H1 (cell line): ENCODE measurements around the gene FAM222B. TPM values are rescaled to one million over a fixed set of nuclear protein-coding genes. Genes with fewer than 3 reads are reported as not detected.

Experiments used
- CTCF ChIA-PET: fragments of 300-600 bp; sonication (Branson Sonifier 250); formaldehyde crosslinking; loops from one replicate; lab custom pipeline; 2021; ENCODE audit not compliant: partially characterized antibody; lab: Charles Lee
- POLR2A ChIA-PET: fragments of 300-600 bp; sonication (Branson Sonifier 250); formaldehyde crosslinking; loops from one replicate; lab custom pipeline; 2021; ENCODE audit warnings: inconsistent platforms; ENCODE audit not compliant: partially characterized antibody; lab: Charles Lee
- DNase-seq, 2 experiments: peaks; one replicate each; pipeline versions ENCODE4 v3.0.0 to v3.0.0-alpha.2; 2010 to 2022; ENCODE audit warnings: low spot score in 2 of 2, low read depth in 1 of 2, mixed read lengths in 1 of 2
- FAIRE-seq: peaks from 2 replicates; lab custom pipeline; 2011; peaks lifted over from hg19 to GRCh38; lab: Jason Lieb, UNC
- H2AFZ ChIP-seq: 2 replicates; pipeline ENCODE4 v1.8.1; 2012; ENCODE audit warnings: low read length, inconsistent platforms
- H2AK5ac ChIP-seq: 2 replicates; pipeline ENCODE4 v1.6.1; 2013; ENCODE audit warnings: low read depth, low read length
- H2BK120ac ChIP-seq: replicated peaks from 2 replicates; pipeline ENCODE3; 2013; ENCODE audit warnings: low read depth, low read length, inconsistent platforms
- H2BK12ac ChIP-seq: 2 replicates; pipeline ENCODE4 v1.6.1; 2013; ENCODE audit warnings: low read depth, low read length
- H2BK15ac ChIP-seq: 2 replicates; pipeline ENCODE4 v1.6.1; 2013; ENCODE audit warnings: low read length
- H2BK20ac ChIP-seq: 2 replicates; pipeline ENCODE4 v1.6.1; 2013; ENCODE audit warnings: low read length
- H2BK5ac ChIP-seq: 2 replicates; pipeline ENCODE4 v1.6.1; 2013; ENCODE audit warnings: low read depth, low read length
- H3K14ac ChIP-seq: 2 replicates; pipeline ENCODE4 v1.6.1; 2013; ENCODE audit warnings: inconsistent platforms; ENCODE audit not compliant: insufficient read length
- H3K18ac ChIP-seq: 2 replicates; pipeline ENCODE4 v1.6.1; 2013; ENCODE audit warnings: low read length; ENCODE audit errors: extremely low read depth
- H3K23ac ChIP-seq: 2 replicates; pipeline ENCODE4 v1.6.1; 2013; ENCODE audit warnings: inconsistent platforms; ENCODE audit not compliant: insufficient read length
- H3K23me2 ChIP-seq: 2 replicates; pipeline ENCODE4 v1.6.1; 2013; ENCODE audit warnings: low read depth, low read length
- H3K27ac ChIP-seq: 2 replicates; pipeline ENCODE4 v1.6.1; 2011; ENCODE audit warnings: low read depth, low read length, inconsistent platforms
- H3K27me3 ChIP-seq, 4 experiments: replicated peaks in 1 of 4; 1 replicate in 1 of 4; 2 replicates in 3 of 4; pipeline versions ENCODE4 v1.6.1 to v1.8.1; 2011 to 2013; ENCODE audit warnings: low read length in 3 of 4, mild to moderate bottlenecking in 3 of 4, inconsistent platforms in 2 of 4, mixed read lengths in 2 of 4, moderate library complexity in 1 of 4; ENCODE audit not compliant: control insufficient read depth in 3 of 4, insufficient read depth in 3 of 4; ENCODE audit errors: extremely low read depth in 1 of 4
- H3K36me3 ChIP-seq, 4 experiments: 2 replicates each; pipeline versions ENCODE4 v1.6.1 to v1.8.1; 2011 to 2013; ENCODE audit warnings: mild to moderate bottlenecking in 4 of 4, low read length in 3 of 4, moderate library complexity in 2 of 4, control low read depth in 1 of 4, inconsistent platforms in 1 of 4; ENCODE audit not compliant: insufficient read depth in 4 of 4, control insufficient read depth in 2 of 4
- H3K4ac ChIP-seq: replicated peaks from 2 replicates; pipeline ENCODE3; 2013; ENCODE audit warnings: low read length, low read depth, mixed read lengths, inconsistent platforms; ENCODE audit not compliant: insufficient read length
- H3K4me1 ChIP-seq, 4 experiments: replicated peaks in 1 of 4; 1 replicate in 1 of 4; 2 replicates in 3 of 4; pipeline versions ENCODE4 v1.6.1 to v1.8.1; 2011 to 2013; ENCODE audit warnings: low read length in 3 of 4, inconsistent platforms in 2 of 4, mixed read lengths in 1 of 4; ENCODE audit not compliant: insufficient read depth in 4 of 4, control insufficient read depth in 3 of 4
- H3K4me2 ChIP-seq, 2 experiments: 2 replicates each; pipeline versions ENCODE4 v1.6.1 to v1.8.1; 2011 to 2013; ENCODE audit warnings: low read depth in 2 of 2, low read length in 2 of 2, control low read depth in 1 of 2, inconsistent platforms in 1 of 2, mild to moderate bottlenecking in 1 of 2; ENCODE audit not compliant: insufficient read depth in 1 of 2
- H3K4me3 ChIP-seq, 4 experiments: fragments of 200-600, 300-600 bp in 1 of 4; sonication (generic), shearing (Covaris generic), sonication (Bioruptor Twin) in 1 of 4; 2 replicates each; pipeline versions ENCODE4 v1.5.1 to v1.8.1; 2011 to 2016; ENCODE audit warnings: low read length in 4 of 4, low read depth in 3 of 4, control low read depth in 2 of 4, inconsistent platforms in 2 of 4, mild to moderate bottlenecking in 2 of 4, mixed read lengths in 1 of 4, moderate library complexity in 1 of 4; ENCODE audit not compliant: insufficient read depth in 2 of 4; ENCODE audit errors: extremely low read depth in 1 of 4
- H3K56ac ChIP-seq: replicated peaks from 2 replicates; pipeline ENCODE3; 2013; ENCODE audit warnings: low read depth, mild to moderate bottlenecking, mixed read lengths, low read length, inconsistent platforms; ENCODE audit not compliant: insufficient read length
- H3K79me1 ChIP-seq: 2 replicates; pipeline ENCODE4 v1.6.1; 2013; ENCODE audit warnings: low read depth, low read length, control low read depth
- H3K79me2 ChIP-seq, 2 experiments: 2 replicates each; pipeline versions ENCODE4 v1.6.1 to v1.8.1; 2012 to 2013; ENCODE audit warnings: low read length in 2 of 2, mild to moderate bottlenecking in 2 of 2, inconsistent platforms in 1 of 2; ENCODE audit not compliant: insufficient read depth in 2 of 2, control insufficient read depth in 1 of 2
- H3K9ac ChIP-seq, 4 experiments: replicated peaks in 1 of 4; 1 replicate in 1 of 4; 2 replicates in 3 of 4; pipeline versions ENCODE4 v1.6.1 to v1.8.1; 2011 to 2013; ENCODE audit warnings: low read depth in 3 of 4, low read length in 3 of 4, control low read depth in 2 of 4, mild to moderate bottlenecking in 2 of 4, moderate library complexity in 2 of 4, inconsistent platforms in 1 of 4; ENCODE audit errors: extremely low read depth in 1 of 4
- H3K9me3 ChIP-seq, 2 experiments: 2 replicates each; pipeline versions ENCODE4 v1.6.1 to v1.8.1; 2012 to 2013; ENCODE audit warnings: mild to moderate bottlenecking in 2 of 2, moderate library complexity in 2 of 2, control low read depth in 1 of 2, inconsistent platforms in 1 of 2, low read depth in 1 of 2, low read length in 1 of 2, mixed read lengths in 1 of 2; ENCODE audit not compliant: insufficient read depth in 2 of 2
- H4K20me1 ChIP-seq, 2 experiments: replicated peaks in 1 of 2; 2 replicates each; pipeline versions ENCODE3 to v1.8.1; 2011 to 2013; ENCODE audit warnings: inconsistent platforms in 2 of 2, low read length in 2 of 2, mild to moderate bottlenecking in 1 of 2; ENCODE audit not compliant: insufficient read depth in 2 of 2, control insufficient read depth in 1 of 2
- H4K5ac ChIP-seq: 2 replicates; pipeline ENCODE4 v1.6.1; 2013; ENCODE audit warnings: low read length, low read depth, mixed read lengths, inconsistent platforms; ENCODE audit not compliant: insufficient read length
- H4K8ac ChIP-seq: 2 replicates; pipeline ENCODE4 v1.8.0; 2013; ENCODE audit warnings: mild to moderate bottlenecking, moderate library complexity, low read length, inconsistent platforms; ENCODE audit not compliant: insufficient read depth; ENCODE audit errors: extremely low read depth
- H4K91ac ChIP-seq: replicated peaks from 2 replicates; pipeline ENCODE3; 2013; ENCODE audit warnings: low read length, mixed read lengths, inconsistent platforms; ENCODE audit not compliant: insufficient read length
- BACH1 ChIP-seq: IDR thresholded peaks from 2 replicates; pipeline ENCODE4 v1.6.1; 2012; ENCODE audit warnings: low read length, improper control_type of control experiment
- EGR1 ChIP-seq: IDR thresholded peaks from 2 replicates; pipeline ENCODE4 v1.6.1; 2011; ENCODE audit warnings: low read depth, low read length, borderline replicate concordance
- GTF2F1 ChIP-seq: IDR thresholded peaks from 2 replicates; pipeline ENCODE4 v1.6.1; 2012; ENCODE audit warnings: low read depth, low read length, improper control_type of control experiment, borderline replicate concordance
- JUN ChIP-seq: IDR thresholded peaks from 2 replicates; pipeline ENCODE4 v1.6.1; 2011; ENCODE audit warnings: low read depth, mild to moderate bottlenecking, improper control_type of control experiment, low read length
- KDM4A ChIP-seq: IDR thresholded peaks from one replicate; pipeline ENCODE4 v1.7.1; 2012; ENCODE audit warnings: low read depth, mild to moderate bottlenecking, moderate library complexity, low read length, inconsistent platforms; ENCODE audit not compliant: severe bottlenecking
- SIRT6 ChIP-seq: IDR thresholded peaks from one replicate; pipeline ENCODE4 v1.7.1; 2012; ENCODE audit warnings: low read length, inconsistent platforms
- SP1 ChIP-seq: IDR thresholded peaks from 2 replicates; pipeline ENCODE4 v1.6.1; 2011; ENCODE audit warnings: low read depth, low read length
- SRF ChIP-seq: IDR thresholded peaks from 2 replicates; pipeline ENCODE4 v1.6.1; 2011; ENCODE audit warnings: mild to moderate bottlenecking, low read depth, low read length, moderate library complexity
- WGBS, 2 experiments: shearing (Covaris generic) in 1 of 2; methylation state at CpG; one replicate each; pipeline versions ENCODE4 v1.1.6 to v1.1.7; 2013 to 2015; ENCODE audit warnings: low lambda C conversion rate in 2 of 2, mixed read lengths in 2 of 2, inconsistent platforms in 1 of 2, low coverage in 1 of 2, missing lambda C conversion rate in 1 of 2; ENCODE audit not compliant: insufficient replicate concordance in 2 of 2, insufficient coverage in 1 of 2, insufficient read length in 1 of 2; ENCODE audit errors: extremely low coverage in 1 of 2, missing lambda C conversion rate in 1 of 2; 5-methylcytosine and 5-hydroxymethylcytosine counted together
- polyA plus RNA-seq, 7 experiments: library from polyadenylated mRNA; depleted of rRNA in 3 of 7; stranded (reverse) in 5 of 7; unstranded in 2 of 7; fragments of >200 nt in 5 of 7; fragments of 200-250 nt in 2 of 7; gene quantifications; 1 replicate in 5 of 7; 2 replicates in 1 of 7; 4 replicates in 1 of 7; pipeline versions ENCODE4 v1.2.1 to v1.2.3, GENCODE V29; 2011 to 2013; ENCODE audit warnings: missing spikeins in 2 of 7, mixed read lengths in 2 of 7
- total RNA-seq: library from RNA; stranded (reverse); fragmentation: NEBNext Ultra II Directional; extraction: Animal tissue kit (Norgen Biotek cat#: 25700); gene quantifications from 2 replicates; pipeline ENCODE4 v1.2.1, GENCODE V29; 2021

FAM222B gene
- total and polyA plus RNA-seq, 2 of the 8 experiments (the other 6 are each of a cell fraction or from before 2014, with no cell fraction given): 42.1 to 81.7 TPM

DNA sequence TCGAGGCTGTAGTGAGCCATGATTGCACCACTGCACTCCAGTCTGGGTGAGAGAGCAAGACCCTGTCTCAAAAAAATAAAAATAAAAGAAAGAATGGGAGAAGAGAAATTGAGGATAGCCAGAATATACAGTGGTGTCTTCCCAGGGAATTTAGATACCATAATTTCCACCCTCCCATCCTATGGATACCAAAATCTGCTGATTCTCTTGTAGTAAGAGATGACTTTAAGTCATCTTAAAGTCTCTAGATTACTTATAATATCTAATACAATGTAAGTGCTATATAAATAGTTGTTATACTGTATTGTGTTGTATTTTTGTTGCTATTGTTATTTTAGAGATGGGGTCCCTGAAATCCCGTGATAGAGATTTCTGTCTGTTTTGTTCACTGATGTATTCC lies 10.7 kb upstream of the FAM222B start:
- no peak overlapping the region for H3K4me3 ChIP-seq
- no peaks in the 10 kb centered on the region for H3K27me3 ChIP-seq
- no peak overlapping the region for H3K9ac ChIP-seq
- peaks cover 5 to 7% (median 6%) of the 10 kb centered on the region in 4 experiments; a peak in 7 of 8 replicates for H3K36me3 ChIP-seq
- H3K23me2 ChIP-seq: peaks cover 2% of the 10 kb centered on the region
- H3K56ac ChIP-seq: no peak overlapping the region
- WGBS, 2 experiments: 94% methylated on average over 2 of the region's 2 CpGs; no CpG with 5 or more reads in 1 of the 2 experiments
- H3K14ac ChIP-seq: no peak overlapping the region
- no peak overlapping the region for H2AFZ ChIP-seq
- peaks cover 2% of the 10 kb centered on the region; the same call in 1 of the 2 replicates for H3K79me1 ChIP-seq
- FAIRE-seq (no peak), DNase-seq (no peak)
- H4K91ac ChIP-seq: no peak overlapping the region
- no peak overlapping the region for H3K27ac ChIP-seq
- ChIA-PET CTCF (interaction anchor here (0.6 to 1.1 kb wide), 4 partner anchors 90 to 551 kb away, joined by 3 to 7 read pairs (median 3); no protein-coding TSS in a partner anchor), POLR2A (interaction anchor here (0.8 to 1.6 kb wide), 4 partner anchors 11 to 126 kb away, joined by 3 to 6 read pairs (median 4); no protein-coding TSS in a partner anchor)
- H3K4me1 ChIP-seq: no peaks in the 10 kb centered on the region; a peak in 2 of 7 replicates
- H4K20me1 ChIP-seq: no peaks in the 10 kb centered on the region
- H2BK15ac ChIP-seq: no peak overlapping the region; the same call in 1 of the 2 replicates
- H2BK20ac ChIP-seq: no peak overlapping the region
- no peak overlapping the region; a peak in 1 of 4 replicates for H3K4me2 ChIP-seq
- H2BK5ac ChIP-seq: no peak overlapping the region
- no peak overlapping the region for H3K23ac ChIP-seq
- no peak overlapping the region for H3K18ac ChIP-seq
- no peak overlapping the region for H3K4ac ChIP-seq
- no peak overlapping the region for H2AK5ac ChIP-seq
- H4K8ac ChIP-seq: no peak overlapping the region
- H2BK120ac ChIP-seq: no peak overlapping the region
- peaks cover 0 to 6% of the 10 kb centered on the region in 2 experiments; a peak in 2 of 4 replicates for H3K79me2 ChIP-seq
- no peak overlapping the region for H4K5ac ChIP-seq
- H3K9me3 ChIP-seq: no peaks in the 10 kb centered on the region
- H2BK12ac ChIP-seq: peak overlapping the region; percentile 84; the same call in 1 of the 2 replicates
- TF ChIP-seq KDM4A: no peak
- TF ChIP-seq BACH1: no peak
- TF ChIP-seq SRF: no peak
- TF ChIP-seq GTF2F1: no peak
- TF ChIP-seq EGR1: no peak
- no peak for TF ChIP-seq SP1
- TF ChIP-seq SIRT6: no peak
- no peak for TF ChIP-seq JUN
